ENCODE data around the gene ATG5.

ATG5 gene

DNA sequence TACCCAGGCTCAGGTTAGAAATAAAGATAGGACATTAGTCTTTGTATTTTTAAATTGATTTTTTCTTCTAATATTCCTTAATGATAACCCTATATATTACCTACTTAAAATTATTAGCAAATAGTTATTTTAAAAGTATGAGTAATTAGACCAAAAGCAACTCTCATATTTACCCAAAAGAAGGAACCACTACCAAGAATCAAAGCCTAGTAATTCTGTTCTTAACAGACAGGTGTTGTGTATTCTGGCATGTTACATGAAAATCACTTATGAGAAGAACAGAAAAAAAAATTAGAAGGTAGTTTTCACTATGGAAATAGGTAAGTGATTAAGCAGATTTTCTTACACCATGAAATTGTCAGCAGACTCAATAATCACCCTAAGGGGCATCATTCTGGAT lies 105.1 kb downstream of the ATG5 start:
- no peak for DNase-seq (ENCODE audit: low spot score)

DNA sequence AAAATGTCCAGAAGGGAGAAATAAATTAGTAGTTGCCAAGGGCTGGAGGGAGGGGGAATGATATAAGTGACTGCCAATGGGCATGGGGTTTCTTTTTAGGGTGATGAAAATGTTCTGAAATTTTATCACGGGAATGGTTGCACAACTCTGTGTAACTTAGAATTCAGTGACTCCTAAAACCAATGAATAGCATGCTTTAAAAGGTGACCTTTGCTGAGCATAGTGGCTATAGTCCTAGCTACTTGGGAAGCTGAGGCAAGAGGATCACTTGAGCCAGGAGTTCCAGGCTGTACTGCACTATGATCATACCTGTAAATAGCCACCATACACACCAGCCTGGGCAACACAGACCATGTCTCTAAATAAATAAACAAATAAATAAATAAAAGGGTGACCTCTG lies 109.0 kb downstream of the ATG5 start:
- no peak for DNase-seq (ENCODE audit: low spot score)

DNA sequence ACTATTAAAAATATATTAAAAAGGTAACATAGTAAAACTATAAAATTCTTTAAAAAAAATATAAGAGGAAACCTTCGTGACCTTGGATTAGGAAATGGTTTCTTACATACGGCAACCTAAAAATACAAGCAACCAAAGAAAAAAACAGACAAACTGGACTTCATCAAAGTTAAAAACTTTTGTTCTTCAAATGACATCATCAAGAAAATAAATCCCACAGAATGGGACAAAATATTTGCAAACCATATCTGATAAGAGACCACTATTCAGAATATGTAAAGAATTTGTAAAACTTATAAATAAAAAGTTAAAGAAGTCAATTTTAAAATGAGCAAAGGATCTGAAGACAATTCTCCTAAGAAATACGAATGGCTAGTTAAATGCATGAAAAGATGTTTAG lies 110.0 kb downstream of the ATG5 start:
- DNase-seq (ENCODE audit: low spot score) = no peak

DNA sequence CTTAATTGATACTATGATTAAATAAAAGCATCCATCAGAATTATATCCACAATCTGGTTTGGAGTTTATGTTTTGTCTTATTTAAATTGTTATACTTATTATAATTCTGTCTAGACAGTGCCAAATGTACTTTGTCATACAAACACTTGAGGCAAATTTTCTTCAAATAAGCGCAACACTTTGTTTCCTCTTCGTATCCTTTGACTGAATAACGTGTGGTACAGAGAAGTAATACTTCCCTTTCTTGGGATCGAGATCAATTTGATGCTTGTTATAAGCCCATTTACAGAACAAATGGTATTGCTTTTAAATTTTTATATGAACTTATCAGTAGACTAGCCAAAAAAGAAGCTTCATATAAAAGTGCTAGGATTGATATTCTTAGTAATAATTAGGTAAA lies 111.0 kb downstream of the ATG5 start:
- no peak for DNase-seq (ENCODE audit: low spot score)

DNA sequence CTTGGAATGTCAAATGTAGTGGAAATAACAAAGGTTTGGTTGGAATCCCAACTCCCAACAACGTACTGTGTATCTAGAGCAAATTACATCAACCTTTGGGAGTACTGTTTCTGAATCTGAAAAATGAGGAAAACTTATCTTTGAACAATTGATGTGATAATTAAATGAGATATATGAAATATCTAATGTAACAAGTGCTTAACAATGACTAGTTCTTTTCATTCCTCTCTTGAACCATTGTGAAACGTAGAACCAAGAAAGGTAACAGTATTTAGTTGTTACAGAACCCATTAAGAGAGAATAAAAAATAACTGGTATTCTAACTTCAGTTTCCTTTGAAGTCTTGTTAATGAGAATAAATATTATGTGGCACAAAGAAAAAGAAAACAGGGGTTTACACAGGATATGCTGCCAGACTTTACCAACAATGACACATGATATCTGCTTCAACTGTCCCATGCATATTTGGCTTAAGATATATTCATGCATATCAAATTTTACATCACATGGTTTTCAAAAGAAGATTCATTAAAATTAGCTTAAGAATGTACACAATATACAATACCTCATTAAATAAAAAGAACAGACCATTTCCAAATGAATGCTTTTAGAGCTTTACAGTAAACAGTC lies 111.8 kb downstream of the ATG5 start:
- no peak for DNase-seq (ENCODE audit: low spot score)

DNA sequence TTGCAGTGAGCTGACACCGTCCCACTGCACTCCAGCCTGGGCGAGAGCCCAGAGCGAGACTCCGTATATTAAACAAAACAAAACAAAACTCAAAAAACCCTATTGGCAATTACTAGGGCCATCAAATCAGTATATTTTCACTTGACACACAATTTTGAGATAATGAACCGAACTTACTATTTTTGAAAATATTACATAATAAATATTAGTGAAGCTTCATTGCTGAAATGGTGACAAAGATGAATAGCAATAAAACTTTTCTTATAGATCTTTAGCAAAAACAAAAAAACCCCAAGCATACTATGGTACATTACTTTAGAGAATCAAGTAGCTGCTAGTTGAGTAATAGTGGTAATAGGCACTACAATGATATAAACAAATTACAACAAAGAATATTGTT lies 113.0 kb downstream of the ATG5 start:
- DNase-seq (ENCODE audit: low spot score) = no peak

DNA sequence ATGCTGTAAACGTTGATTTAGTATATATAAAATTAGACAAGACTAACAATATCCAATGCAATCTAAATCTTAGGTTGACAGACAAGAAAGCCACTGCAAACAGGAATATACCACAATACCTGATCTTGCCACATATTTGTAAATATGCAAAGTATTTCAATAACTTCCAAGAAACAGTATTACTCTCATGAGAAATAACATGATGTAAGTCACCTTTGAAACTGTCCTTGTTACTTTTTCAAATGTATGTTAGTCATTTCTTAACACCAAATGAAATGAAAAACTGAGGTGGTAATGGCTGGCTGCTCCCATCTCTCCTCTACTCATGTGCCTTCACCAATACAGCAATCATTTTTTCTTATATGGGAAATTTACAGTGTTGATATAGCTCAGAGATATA lies 118.7 kb downstream of the ATG5 start:
- DNase-seq (ENCODE audit: low spot score) = no peak

DNA sequence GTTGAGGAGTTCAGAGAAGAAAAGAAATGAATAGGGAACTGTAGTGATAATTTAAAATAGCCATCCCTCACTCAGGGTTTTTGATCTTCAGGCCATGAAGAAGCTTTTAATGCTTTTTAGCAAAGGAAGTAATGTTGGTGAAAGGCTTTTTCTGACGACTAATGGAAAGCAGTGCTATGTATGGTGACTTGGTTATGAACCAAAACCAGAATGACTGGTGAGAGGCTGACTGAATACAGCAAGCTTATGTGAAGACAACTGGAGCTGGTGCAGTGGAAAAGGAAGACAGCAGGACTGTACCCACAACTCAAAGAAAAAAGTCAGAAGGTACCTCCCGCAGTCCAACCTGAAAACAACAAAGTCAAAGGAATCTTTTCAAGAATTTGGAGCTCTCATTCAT lies 120.6 kb downstream of the ATG5 start:
- DNase-seq (ENCODE audit: low spot score) = no peak

DNA sequence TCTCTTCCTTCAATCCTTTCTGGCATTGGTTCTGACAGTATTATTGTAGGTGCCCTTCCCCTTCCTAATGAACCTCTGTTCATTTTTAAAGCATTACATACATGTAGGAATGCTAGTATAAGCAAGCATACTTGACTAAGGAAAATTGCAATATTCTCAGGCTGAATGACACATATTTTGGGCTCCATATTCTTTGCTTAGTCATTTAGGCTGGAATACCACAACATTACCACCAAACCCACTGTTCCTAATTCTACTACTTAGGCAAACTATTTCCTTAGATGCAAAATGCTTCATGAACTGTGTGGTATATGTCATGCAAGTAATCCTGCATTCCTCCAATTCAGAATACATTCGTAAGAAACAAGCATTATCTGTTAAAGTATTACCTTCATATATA lies 125.6 kb downstream of the ATG5 start:
- no peak for DNase-seq (ENCODE audit: low spot score)

DNA sequence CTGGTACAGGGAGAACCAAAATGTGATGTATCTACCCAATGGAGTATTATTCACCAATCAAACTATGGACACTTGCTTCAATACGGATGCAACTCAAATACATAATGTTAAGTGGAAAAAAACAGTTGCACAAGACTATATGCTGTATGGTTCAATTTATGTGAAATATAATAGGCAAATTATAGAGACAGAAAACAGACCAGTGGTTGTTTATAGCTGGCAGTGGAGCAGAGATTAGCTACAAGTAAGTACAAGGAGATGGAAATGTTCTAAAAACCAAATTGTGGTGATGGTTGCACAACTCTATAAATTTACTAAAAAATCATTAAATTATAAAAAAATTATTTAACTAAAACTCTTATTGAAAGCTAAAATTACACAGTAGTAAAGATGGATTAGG lies 126.2 kb downstream of the ATG5 start:
- no peak for DNase-seq (ENCODE audit: low spot score)

DNA sequence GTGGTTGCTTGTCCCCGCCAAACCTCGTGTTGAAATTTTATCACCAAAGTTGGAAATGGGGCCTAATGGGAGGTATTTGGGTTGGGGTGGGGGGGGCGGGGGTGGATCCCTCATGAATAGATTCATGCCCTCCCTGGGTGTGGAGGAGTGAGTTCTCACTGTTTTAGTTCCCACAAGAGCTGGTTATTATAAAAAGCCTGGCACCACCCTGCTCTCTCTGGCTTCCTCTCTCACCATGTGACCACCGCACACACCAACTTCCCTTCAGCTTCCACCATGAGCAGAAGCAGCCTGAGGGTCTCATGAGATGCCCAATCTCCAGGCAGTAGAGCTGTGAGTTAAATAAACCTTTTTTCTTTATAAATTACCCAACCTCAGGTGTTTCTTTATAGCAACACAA lies 128.1 kb downstream of the ATG5 start:
- DNase-seq (ENCODE audit: low spot score) = no peak

DNA sequence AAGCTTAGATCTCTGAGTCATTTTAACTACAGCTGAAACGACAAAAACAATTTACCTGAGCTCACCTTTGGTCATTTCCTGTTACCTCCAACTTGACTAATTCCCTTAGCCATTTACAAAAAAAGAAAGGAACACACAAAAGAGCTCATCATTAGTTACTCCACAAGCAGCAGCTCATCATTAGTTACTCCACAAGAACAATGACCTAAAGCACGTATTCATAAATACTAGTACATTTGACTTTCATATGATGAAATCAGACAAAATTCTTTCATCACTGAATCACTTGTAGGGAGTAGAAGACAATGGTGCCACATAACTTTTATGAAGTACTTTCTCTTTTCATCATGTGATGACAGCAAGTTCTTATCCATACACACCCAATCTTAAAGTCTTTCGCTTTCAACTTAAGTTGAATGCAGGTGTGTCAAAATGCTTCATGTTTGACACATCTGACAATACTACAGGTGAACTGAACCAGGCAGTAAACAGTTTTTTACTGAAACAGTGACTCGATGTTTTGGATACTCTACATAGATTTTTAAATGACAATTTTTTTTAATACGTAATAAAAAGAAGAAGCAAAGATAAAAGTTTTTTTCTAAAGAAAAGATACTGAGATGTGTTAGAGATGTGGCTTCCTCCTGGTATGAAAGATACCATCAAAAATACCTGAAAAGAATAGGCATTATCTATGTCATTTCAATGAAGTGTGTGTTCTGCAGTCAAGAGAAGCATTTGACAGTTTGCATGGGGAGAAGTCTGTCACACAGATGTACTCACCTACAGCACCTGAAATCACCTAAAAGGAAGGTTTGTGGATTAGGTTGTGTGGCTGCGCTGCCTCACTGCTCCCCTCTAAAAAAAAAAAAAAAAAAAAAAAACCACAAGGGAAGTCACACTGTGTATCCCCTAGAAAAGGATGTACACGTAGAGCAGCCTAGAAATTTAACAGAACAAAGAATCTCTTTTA lies 130.3 kb downstream of the ATG5 start:
- DNase-seq (ENCODE audit: low spot score) = no peak

DNA sequence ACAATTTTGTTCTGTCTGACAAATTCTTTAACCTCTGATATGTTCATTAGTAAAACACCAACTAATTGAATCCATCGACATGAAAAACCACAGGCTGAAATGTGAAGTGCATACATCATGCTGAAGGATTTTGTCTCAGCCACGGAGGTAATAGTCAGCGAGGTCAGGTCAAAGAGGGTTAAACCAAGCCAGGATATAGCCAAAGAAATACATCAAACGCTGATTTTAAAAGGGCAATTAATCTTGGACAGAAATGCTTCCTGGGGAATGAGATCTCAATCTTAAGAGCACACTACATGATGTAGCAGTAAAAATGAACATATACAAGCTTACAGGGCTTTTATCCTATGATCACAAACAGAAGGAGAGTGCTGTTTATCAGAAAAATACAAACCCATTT lies 132.7 kb downstream of the ATG5 start:
- no peak for DNase-seq (ENCODE audit: low spot score)

DNA sequence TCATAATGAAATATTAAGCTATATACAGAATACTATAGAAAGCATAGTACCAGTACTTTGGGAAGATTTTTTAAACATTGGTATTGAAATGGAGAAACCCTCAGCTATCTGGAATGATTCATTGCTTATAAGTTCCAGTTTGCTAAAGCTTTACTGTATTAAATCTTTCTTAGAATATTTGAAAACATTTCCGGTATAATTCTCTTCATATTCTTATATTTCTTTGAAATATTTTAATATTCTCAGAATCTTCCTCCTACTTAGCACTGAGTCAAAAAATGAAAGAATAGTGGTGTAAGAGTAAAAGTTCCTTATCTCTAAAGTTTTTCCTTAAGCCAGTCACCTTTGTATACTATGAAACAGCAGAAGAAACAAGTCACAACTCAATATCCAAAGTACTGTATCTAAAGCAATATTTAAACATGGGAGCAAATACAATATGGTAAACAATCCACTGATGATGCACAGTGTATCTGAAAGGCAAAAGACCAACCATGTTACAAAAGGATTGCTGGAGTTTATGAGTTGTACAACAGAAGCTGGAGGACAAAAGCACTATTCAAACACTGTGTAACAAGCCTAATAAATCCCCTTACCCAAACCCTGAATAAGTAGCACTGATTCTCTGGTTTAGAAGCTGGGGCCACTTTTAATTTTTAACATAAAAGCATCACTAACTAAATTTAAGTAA lies 137.3 kb downstream of the ATG5 start:
- DNase-seq (ENCODE audit: low spot score) = no peak

DNA sequence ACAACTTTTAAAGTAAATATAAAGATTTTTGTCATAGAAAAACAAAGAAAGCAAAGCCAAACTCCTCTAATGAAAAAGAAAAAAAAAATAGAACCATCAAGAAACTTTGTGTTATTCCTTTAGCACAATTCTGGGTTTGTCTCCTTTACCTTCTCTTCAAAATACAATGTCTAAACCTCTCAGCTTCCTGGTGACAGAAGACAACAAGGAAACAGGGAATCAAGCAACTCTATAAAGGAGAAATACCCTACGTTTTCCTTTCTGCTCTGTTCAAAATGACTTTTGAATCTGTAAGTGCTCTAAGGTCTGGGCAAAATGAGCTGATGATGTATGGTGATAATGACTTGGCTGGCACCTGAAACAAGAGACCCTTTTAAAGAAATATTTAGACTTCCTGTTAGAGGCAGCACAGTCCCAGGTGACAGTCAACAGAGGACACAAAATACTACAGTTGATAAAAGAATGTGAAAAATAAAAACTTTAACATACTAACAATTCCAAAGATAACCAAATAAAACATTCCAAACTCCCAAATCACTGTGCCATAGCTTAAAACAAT lies 138.1 kb downstream of the ATG5 start:
- no peak for DNase-seq (ENCODE audit: low spot score)

DNA sequence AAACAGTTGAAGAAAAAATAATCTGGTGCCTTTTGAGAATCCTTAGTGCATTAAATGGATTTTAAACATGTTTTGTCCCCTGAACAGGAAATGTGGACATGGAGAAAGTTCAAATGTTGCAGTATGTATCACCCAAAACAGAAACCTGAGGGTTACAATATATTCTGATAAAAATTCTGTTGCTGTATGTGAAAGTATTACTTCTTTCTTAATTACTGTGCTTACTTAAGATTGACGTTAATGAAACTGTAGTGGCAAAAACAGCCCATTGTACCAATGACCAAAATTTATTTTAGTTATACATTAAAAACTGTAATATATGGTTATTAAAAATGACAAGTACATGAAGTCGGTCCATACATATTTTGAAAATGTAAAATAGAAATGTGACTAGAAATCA lies 138.8 kb downstream of the ATG5 start:
- no peak for DNase-seq (ENCODE audit: low spot score)

DNA sequence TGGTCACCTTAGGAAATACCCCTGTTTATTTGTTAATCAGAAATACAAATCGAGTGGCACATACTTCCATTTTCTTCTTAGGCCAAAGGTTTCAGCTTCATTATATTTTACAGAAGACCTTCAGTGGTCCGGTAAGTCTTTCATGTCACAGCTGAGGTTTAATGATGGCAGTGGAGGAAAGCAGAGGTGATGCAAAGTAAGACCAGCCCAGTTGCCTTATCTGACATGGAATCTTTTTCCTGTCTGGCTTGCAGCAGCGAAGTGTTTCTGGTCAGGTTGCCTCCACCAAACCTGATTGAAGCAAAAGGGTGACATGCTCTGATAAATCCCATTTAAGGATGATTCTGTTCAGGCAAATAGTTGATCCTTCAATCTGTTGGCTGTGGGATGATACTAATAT lies 139.4 kb downstream of the ATG5 start:
- DNase-seq (ENCODE audit: low spot score) = no peak

DNA sequence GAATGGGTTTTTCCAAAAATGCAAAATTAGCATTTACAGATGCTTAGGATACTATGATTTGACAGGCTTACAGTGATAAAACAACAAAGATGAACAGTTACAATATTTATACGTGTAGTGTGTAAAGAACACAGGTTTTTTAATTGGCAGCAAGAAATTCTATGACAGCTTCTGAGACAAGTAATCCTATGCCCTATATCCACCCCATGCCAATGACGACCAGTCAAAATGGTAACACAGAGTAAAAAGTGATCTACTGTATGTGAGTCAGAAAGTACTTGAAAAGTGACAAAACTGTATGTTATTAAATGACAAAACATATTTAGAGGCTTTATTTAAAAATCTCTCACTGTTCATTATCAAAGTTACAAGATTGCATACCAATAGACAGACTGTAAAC lies 139.9 kb downstream of the ATG5 start:
- no peak for DNase-seq (ENCODE audit: low spot score)

DNA sequence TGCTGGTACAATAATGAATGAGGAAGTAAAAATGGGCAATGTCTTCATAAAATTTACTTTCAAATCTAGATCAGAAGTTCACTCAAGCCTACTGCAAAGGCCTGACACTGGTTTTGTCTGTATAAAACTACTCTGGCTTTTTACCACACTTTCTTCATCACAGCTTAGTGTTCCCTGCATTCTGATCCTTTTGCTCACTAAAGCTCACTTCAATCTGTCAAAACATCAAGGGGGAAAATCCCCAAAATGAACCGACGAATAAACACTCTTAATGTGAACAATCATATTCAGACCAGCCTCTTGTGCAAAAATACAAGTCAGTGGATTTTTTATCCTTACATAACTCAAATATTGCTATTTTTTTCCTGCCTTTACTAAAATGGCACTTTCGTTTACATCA lies 140.9 kb downstream of the ATG5 start:
- no peak for DNase-seq (ENCODE audit: low spot score)

DNA sequence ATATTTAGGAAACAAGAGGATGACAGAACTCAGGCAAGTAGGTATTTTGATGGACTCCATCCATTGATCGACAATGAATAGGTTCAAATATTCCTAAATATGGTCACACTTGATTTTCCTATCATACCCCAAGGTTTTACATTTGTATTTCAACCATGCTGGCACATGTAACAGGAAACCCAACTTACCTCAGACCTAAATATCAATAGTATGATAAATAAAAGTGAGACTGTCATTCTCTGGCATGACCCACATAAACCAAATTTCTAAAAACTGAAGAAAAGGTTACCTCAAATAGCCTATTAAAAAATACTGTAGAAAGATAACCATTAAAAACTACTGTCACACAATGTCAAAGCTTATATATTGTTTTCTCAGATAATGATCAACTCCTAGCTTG lies 142.1 kb downstream of the ATG5 start:
- DNase-seq (ENCODE audit: low spot score) = no peak

DNA sequence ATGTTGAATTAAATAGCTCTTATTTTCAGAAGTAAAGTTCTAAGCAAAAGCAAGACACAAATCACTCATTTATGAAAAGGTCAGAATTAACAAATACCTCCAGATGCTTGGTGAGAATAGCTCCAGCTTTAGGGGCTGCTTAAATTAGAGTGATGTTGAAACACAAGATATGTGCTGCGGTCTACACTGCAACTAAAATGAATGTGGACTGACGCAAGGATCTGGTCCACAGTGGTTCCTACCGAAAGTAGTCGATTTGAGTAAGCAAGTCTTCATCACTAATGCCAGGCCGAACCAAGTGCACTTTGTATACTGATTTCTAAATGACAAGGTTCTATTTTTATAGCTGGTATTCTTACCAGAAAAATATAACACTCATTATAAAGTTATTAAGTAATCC lies 143.1 kb downstream of the ATG5 start:
- DNase-seq (ENCODE audit: low spot score) = no peak

DNA sequence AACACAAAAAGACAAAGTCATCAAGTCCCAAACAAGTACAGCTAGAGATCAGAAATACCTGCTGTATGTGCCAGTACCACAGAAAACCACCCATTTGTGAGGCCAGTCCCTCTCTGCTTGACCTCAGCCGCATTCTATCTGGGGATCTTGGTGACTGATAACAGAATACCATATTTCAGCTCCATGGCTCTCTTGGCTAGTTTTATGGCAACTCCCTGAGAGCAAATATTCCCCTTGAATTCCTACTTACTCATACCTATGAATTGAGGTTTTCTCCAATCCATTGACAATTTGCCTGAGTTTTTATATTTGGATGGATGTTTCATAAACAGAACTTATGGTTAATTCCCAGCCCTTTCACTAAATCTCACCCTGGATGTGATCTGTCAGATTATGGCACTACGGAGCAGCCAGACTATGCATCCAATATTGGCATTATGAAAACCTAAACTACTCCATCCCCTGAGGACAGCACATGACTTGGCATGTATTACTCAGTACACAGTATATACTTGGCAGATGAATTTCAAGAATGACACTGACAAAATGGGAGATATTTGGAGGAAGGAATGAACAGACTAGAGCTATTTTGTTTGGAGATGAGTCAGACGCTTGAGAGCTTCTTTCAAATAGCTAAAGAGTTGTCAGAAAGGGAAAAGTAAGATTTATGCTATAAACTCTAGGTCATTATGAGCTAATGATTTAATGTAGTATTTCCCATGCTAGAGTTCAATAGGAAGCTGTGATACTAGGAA lies 143.7 kb downstream of the ATG5 start:
- DNase-seq (ENCODE audit: low spot score) = no peak

Measured in cerebellar cortex (tissue), 1 donor.